Measurements from ENCODE around the gene CFAP61.

DNA sequence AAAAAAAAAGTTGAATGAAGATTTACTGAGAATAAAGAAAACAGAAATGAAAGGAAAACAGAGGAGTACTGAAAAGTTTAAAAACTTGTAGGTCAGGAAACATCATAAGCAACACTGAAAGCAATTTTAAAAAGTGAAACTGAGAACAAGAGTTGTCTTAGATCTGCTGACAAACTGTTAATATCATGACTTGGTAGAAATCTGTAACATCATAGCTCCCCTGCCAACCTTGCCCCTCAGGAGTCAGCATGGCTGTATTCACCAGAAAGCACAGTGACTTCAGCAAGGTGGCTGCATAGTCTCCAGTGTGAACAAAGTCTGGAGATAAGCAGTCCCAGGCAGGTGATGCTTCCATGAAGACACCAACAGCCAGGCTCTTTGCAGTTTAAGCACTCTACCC, 29.8 kb upstream of the CFAP61 start:
- TF ChIP-seq, protein P1, sequence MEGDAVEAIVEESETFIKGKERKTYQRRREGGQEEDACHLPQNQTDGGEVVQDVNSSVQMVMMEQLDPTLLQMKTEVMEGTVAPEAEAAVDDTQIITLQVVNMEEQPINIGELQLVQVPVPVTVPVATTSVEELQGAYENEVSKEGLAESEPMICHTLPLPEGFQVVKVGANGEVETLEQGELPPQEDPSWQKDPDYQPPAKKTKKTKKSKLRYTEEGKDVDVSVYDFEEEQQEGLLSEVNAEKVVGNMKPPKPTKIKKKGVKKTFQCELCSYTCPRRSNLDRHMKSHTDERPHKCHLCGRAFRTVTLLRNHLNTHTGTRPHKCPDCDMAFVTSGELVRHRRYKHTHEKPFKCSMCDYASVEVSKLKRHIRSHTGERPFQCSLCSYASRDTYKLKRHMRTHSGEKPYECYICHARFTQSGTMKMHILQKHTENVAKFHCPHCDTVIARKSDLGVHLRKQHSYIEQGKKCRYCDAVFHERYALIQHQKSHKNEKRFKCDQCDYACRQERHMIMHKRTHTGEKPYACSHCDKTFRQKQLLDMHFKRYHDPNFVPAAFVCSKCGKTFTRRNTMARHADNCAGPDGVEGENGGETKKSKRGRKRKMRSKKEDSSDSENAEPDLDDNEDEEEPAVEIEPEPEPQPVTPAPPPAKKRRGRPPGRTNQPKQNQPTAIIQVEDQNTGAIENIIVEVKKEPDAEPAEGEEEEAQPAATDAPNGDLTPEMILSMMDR (IDR thresholded peaks at IDR 0.05), result no peak
- no peak for TF ChIP-seq POLR2A (IDR thresholded peaks at IDR 0.05)

Data from adrenal gland (tissue), 5 donors.